GM18519 (cell line): ENCODE data around the gene SLC39A13.

Experiments used
- ATAC-seq: cut with Tn5 transposase; IDR thresholded peaks from one replicate; pipeline ENCODE4 v1.9.1; 2021; ENCODE audit warnings: mild to moderate bottlenecking, moderate library complexity; ENCODE audit not compliant: unreplicated experiment, low FRiP score

Gene SLC39A13

DNA sequence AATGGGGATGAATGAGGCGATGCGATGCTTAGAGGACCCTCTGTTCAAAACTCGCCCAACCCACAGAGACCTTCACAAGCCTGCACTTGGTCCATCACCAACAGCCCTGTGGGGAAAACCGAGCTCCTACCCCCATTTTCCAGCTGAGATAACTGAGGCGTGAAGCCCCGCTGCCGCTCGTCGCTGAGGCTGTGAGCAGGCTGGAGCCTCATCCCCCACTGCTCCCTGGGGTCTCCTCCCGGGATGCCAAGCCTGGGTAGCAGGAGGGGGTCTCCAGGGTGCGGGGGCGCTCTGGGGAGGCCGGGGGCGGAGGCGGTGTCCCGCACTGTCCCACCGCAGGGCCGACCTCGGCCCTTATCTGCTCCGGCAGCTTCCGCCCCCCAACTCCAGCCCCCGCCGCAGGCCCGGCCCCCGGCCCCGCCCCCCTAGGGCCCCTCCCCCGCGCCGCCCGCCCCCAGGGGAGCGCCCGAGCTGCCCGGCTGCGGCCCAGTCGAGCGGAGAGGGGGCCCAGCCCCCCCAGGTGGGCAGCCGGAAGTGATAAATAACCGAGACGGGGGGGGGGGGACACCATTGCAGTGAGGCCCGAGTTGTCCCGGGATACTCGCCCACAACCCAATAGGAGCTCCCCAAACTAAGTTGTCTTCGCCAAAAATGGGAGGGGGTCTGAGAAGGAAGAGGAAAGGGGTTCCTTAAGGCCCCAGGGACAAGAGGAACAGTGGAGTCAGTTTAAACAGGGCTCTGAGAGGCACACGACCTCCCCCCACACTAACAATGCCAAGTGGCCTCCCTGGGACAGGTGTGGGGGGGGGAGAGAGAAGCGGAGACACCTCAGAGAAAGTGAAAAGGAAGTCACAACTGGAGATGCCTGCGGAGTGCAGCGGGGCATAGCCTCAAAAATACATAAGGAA, 8.3 kb upstream of the SLC39A13 start:
- peak; percentile 24 for ATAC-seq

DNA sequence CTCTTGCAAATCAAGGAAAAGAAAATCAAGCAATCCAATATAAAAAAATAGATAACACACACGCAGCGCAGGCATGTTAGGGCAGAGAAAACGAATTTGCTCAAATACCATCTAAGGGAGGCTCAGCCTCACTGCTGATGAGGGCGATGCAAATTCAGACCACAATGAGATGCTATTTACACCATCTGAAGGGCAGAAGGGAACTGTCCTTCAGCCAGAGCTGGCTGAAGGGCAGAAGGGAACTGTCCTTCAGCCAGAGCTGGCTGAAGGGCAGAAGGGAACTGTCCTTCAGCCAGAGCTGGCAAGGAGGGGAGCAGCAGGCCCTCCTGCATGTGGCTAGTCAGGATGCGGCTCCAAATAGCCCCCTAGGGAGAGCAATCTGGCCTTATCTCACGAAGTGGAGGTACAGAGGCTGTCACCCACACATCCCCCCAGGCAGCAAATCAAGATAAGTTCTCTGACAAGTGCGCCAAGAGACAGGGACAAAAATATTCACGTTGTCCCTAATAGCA, 7.6 kb upstream of the SLC39A13 start:
- peak; percentile 67 for ATAC-seq

GRCh38 chr11:47403135-47403534, 5.3 kb upstream of the SLC39A13 start:
- ATAC-seq, result no peak

DNA sequence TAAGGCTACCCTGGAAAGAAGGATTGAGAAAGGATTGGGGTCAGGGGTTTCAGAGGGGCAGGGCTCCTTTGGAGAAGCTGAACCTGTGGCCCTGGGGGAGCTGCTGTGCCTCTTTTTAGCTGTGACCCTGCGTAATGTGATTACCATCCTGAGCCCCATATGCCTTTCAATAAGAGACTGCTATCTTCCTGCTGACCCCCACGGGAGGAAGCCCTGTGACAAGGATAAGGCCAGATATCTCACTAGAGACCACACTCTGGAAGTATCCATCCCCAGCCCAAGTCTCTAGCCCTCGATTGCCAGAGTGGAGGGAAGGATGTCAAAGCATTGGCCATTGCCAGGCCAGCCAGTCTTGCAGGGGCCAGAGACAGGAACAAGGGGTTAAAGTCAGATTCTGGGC, 4.8 kb upstream of the SLC39A13 start:
- ATAC-seq, result no peak

DNA sequence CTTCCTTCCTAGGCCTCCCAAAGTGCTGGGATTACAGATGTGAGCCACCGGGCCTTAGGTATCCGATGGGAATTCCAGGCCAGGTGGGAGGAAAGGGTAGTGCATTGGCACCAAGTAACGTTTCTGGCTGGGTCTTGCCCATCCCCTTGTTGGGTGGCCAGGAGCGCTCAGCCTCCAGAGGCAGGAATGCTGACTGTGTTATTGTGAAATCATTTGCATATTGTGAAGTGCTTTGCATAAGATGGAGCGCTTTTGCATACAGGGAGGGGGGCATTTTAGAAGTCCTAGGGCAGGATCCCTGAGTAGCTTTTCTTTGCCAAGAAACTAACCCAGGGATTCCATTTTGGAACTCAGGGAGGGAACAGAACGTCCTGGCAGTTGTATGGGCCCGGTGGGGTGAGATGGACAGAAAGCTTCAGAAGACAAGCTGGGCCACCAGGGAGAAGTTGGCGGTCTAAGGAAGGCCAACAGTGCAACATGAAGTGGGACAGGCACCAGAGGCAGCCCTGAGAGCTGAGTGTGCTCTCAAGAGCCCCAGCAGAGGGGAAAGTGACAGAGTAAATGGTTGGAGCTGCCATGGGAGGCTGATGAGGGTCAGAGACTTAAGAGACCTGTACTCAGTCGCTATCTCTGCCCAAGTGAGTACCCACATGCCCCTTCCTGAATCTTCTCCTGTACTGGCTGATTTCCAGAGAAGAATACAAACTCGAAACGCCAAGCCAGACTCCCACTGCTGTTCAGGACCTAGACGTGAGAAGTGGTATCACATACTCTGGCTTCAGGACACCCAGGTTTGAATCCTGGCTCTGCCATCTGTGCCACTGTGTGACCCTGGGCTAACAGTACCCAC, 1.3 kb upstream of the SLC39A13 start:
- no peak for ATAC-seq

GRCh38 chr11:47408598-47409439, 429 bp downstream of the SLC39A13 start:
- ATAC-seq, result no peak

- ATAC-seq, result no peak
Observed at GRCh38 chr11:47409440-47410369, 1.3 kb downstream of the SLC39A13 start.

DNA sequence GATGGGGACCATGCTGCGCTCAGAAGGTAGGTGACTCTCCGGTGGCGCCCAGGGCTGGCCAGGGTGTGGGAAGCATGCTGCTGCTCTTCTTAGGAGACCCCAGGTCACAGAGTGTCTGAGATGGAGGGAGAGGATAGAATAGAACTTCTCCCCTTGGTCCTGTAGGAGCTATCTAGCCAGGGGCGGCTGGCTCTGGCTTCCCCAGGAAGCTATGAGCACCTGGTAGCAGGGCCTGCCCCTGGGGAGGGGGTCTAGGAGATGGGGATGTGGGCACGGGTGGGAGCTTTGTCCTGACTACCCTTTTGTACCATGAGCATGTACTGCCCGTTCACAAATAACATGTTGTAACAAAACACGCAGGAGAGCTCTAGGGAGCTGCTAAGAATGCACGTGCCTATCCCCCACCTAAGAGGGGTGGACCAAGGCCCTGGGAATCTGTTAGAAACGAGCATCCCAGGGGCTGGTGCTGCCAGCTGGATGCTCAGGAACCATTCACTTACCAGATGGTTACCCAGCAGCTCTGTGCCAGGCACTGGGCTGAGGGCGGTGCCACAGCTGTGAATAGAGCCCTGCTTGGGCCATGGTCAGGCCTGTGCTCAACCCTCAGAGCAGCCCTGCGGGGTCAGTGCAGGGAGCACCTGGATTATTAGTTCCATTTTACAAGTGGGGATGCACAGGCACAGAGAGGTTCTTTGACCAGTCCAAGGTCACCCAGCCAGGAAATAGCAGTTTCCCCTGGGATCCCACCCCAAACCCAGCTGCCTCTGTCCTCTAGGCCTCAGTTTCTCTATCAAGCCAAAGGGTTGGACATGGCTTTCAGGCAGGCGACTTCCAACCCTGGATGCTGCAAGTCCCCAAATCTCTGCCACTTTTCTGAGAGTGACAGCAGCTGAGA, 2.2 kb downstream of the SLC39A13 start:
- ATAC-seq, result no peak

GRCh38 chr11:47411884-47412746, 3.7 kb downstream of the SLC39A13 start:
- no peak for ATAC-seq

DNA sequence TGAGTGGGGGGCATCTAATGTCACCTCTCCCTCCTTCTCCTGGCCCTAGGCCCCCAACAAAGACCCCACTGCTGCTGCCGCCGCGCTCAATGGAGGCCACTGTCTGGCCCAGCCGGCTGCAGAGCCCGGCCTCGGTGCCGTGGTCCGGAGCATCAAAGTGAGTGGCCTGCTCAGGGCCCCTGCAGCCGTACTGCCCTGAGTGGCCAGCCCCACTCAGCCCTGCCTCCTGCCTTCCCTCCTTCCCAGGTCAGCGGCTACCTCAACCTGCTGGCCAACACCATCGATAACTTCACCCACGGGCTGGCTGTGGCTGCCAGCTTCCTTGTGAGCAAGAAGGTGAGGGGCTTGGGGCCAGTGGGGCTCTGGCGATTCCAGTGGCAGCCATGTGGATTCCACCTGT, 5.0 kb downstream of the SLC39A13 start:
- ATAC-seq, result no peak

GRCh38 chr11:47413908-47414684, 5.7 kb downstream of the SLC39A13 start:
- no peak for ATAC-seq

- no peak for ATAC-seq
Observed at GRCh38 chr11:47414685-47415070, 6.3 kb downstream of the SLC39A13 start.

GRCh38 chr11:47415091-47415854, 6.9 kb downstream of the SLC39A13 start:
- no peak for ATAC-seq

GRCh38 chr11:47415949-47416472, 7.6 kb downstream of the SLC39A13 start:
- no peak for ATAC-seq

DNA sequence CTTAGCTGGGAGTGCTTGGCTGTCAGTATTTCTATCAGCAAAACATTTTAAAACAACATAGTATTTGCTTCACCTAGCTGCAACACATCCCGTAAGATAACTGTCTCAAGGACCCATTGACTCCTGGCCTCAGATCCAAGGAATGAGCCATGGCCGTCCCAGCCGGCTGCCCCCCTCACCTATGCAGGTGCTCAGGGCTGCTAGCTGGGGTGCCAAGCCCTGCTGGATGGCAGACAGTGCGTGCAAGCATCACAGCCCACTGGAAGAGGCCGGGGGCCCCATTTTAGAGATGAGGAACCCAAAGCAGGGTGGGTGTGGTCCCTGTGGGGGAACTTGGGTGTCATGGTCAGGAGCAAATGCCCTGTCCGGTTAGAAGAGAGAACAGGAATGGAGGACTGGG, 9.3 kb downstream of the SLC39A13 start:
- no peak for ATAC-seq
